CD4-positive, alpha-beta T cell treated with Interleukin-12 subunit alpha and Interleukin-12 subunit beta, for 1 hour (primary cell): ENCODE measurements around the gene PAX8.

ENCODE experiments used
- DNase-seq: peaks from one replicate; pipeline ENCODE4 v3.0.0-alpha.2; 2020

The PAX8 gene

DNA sequence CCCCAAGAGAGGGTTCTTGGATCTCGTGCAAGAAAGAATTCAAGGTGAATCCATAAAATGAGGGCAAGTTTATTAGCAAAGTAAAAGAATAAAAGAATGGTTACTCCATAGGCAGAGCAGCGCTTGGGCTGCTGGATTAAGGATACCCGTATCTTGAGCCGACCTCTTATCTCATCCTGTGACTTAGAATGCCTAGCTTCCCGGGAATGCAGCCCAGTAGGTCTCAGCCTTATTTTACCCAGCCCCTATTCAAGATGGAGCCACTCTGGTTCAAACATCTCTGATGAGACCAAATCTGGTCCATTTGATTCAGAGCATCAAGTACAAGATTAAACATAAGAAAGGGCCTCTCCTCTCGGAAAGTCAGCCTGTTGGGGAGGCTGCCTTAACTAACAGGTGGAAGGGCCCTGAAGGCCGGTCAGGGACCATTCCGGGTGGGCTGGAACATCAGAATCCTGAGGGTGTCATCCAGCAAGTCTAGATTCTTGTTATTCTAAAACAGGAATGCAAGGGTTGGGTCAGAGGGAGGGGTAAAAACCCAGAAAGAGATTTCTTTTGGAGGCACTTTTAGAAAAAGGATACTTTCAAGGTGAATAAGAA lies 99.2 kb downstream of the PAX8 start:
- DNase-seq: no peak

DNA sequence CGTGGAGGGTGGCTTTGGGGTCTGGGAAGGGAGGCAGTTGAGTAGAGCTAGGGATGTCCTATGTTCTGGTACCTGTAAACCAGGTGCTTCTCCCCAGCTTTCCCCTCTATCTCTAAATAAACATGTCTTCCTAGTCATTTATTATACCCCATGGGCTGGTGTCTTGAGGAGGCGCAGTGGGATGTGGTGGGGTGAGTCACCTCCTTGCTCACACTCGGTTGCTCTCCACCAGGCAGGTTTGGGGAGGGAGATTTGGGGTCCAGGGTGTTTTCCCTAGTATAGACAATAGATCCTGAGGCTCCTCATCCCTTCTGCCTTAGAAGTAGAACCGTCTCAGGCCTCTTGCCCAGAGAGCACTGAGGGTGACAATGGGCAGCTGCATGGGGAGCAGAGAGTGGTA lies 99.8 kb downstream of the PAX8 start:
- DNase-seq: no peak

DNA sequence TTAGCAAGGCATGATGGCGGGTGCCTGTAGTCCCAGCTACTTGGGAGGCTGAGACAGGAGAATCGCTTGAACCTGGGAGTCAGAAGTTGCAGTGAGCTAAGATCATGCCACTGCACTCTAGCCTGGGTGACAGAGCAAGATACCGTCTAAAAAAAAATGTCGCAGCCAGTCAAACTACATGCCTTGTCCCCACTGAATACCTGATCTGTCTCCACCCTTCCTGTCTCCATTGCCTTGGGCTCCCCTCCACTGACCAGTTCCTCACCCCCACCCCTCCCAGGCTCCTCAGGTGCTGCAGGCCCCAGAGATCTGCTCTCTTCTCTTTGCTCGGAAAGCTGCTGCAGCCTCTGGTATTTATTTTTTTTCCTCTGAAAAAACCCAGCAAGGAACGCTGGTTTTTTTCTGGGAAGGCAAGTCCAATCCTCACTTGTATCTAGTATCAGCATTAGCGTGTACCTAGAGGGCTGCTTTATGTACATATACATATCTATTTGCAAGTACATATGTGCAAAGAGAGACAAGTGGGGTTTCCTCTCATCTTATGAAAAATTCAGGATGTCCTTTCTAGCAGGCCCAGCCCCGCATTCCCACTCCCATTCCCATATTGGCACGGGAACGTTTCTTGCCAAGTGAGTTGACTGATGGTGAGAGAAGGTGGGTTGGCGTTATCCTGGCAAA lies 100.5 kb downstream of the PAX8 start:
- DNase-seq: no peak

DNA sequence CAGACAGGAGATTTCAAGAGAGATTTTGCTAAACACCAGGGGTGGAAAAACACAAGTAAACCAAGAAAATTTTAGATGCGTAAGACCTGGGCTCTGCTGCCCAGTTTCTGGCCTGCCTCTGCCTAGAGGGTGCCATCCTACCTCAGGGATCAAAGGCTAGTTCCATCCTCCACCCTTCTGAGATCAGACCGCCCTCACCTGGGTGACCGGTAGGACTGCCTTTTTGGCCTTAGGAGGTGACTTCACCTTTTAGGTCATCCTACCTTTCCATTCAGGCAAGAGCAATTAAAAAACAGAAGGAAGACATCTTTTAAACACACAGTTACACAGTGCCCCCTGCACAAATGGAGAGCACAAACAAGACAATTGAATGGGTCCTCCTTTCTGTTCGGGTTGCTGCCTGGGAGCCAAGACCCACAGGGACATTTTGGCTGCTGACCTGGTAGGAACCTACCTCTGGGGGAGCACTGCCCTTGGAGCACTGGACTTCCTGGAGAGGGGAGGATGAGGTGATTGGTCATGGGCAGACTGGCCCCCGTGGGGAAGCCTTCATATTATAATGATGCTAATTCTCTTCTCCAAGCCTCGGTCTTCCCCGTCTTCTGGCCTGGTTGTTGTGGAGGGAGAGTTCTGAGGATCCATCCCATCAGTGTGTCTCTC lies 101.9 kb downstream of the PAX8 start:
- DNase-seq: no peak

DNA sequence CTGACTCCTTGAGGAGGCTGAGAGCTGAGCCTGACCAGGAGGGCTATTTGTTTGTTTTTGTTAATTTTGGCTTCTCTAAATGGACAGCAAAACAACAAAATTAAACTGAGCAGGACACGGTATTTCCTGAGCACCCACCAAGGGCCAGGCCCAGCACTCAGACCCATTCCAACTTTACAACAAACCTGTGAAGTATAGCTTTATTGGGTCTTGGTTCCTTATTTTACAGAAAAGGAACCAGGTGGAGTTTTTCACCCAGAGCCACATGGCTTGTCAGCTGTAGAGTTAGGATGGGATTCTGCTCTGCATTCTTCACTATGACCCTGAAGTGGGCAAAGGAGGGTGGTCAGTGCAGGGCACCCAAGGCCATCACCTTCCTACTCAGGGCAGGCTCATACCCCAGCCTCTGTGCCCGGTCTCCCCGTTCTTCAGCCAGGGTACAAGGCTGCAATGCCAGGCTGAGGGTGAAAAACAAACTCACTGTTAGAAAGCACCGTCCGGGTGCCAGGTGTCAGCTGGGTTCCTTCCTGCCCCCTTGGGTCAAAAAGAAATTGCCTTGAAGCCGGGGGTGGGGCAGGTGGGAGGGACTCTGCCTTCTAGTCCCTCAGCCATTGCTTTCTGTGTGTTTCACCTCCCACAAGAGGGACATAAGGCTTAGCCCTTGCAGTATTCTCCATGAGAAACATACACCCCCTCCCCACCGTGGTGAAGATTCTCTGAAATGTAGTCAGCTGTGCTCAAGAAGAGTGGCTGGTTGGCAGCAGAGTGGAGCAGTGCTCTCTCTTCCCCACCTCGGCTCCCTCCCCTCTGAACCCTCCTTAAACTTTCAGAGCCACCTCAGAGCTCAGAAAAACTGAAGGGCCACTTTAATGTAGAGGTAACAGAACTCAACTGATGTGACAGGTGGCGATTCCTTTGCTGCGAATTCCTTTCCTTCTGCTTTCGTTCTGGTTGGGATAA lies 102.7 kb downstream of the PAX8 start:
- DNase-seq: peak; percentile 42

DNA sequence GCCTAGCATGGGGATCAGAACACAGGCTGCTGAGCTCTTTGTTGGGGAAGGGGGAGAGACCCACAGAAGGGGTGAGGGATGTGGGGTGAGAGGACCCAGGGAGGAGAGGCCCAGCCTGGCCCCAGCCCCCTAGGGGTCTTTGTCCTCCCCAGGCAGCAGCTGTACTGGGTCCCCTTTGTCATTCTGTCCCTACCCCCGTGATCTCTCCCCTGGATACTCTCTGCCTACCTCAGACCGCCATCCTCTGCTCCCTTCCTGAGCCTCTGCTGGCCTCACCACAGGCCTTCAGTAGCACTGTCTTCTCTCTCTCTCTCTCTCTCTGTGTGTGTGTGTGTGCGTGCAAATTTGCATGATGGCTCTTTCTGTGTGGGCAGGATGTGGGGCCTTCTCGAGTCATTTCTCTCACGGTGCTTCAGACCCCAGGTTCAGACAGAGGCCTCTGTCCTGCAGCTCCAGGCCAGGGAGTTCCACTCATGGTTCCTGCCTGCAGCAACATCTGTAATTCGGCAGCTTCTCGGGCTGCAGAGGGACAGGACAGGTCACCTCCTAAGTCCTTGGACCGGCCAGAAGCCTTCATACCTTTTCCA lies 103.6 kb downstream of the PAX8 start:
- DNase-seq: peak; percentile 78

DNA sequence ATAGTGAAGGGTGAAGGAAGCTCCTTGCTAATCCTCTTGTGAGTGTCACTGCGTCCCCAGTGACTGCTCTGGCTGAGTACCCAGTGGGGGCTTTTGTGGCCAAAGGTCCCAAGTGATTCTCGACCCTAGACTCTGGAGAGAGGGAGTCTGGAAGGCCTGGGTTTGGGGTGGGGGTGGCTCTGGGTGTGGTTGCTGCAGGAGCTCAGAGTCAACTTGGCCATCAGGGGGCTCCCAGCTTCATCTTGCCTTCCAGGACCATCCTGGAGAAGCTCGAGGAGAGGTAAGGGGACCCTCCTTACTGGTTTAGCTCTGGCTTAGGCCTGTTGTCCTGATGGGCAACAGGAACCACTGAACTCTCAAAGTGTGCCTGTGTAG lies 104.4 kb downstream of the PAX8 start:
- DNase-seq: no peak

DNA sequence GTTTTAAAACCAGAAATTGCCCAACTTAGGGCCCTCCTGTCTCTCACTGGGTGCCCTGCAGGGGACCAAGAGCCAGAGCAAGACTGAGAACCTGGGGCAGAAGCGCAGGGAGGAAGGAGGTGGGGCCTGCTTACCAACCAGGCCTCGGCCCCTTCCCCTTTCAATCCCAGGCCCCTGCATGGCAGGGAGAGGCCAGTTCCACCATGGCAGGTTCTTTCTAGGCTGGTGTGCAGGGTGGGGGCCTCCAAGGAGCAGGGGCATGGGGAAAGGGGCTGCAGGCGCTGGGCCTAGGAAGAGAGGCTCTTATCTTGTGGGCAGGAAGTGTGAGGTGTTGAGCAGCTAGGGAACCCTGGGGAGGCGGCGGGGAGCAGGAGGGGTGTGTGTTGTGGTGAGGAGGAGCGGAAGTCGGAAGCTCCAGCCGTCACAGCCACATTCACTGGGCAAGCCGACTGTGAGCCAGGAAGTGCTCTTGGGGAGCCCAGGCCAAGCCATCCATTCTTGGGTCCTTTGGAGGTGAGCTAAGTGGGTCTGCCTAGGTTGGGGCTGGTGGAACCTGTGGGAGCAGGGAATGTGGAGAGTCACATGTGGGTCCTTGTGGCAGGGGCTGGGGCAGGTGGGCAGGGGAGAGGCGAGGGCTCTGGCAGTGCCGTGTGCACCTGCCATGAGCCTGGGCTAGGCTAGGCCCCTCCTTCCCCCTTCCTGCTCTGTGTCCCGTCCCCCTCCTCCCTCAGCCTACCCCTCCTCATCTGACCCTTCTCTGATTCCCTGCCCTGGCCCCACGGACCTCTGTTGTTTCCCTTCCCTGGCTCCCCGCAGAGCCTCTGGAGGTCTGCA lies 105.0 kb downstream of the PAX8 start, which contains the start of gene PSD4:
PSD4 (plus strand) TSS at position 430 of the 834 bp plus-strand sequence. CDS start 8,486 bp downstream, outside the sequence.
- DNase-seq: peak; percentile 85

DNA sequence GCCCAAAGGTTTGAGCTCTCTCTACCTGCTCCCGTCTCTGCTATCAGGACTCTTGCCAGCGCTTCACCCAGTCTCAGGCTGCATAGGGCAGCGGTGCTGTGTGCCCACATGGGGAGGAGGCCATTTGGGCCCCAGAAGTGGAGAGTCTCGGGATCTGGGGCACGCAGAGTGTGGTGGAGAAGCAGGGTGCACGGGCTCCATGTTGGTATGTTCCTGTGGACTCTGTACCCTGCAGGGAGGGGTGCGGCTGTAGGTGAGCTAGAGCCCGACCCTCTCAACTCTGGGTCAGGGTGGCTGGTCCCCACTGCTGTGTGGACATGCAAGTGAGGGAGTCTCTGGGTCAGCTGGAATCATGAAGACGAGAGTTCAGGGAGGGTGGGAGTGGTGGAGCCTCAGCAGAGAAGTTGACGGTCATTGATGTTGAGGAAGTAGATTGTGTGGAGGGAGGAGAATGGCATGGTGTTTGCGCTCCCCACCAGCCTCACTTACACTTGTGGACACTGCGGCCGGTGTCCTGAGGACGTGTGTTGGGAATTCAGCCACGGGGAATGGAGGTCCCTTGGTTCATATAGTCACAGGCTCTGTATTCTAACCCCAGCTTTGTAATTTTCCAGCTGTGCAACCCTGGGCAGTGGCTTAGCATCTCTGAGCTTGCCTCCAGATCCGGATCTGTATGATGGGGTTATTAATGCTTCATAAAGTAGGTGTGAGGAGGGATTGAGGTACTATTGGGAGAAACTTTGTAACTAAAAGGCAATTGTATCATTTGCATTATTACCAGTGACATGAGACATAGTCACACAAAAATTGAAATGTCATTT lies 105.8 kb downstream of the PAX8 start:
- DNase-seq: no peak

DNA sequence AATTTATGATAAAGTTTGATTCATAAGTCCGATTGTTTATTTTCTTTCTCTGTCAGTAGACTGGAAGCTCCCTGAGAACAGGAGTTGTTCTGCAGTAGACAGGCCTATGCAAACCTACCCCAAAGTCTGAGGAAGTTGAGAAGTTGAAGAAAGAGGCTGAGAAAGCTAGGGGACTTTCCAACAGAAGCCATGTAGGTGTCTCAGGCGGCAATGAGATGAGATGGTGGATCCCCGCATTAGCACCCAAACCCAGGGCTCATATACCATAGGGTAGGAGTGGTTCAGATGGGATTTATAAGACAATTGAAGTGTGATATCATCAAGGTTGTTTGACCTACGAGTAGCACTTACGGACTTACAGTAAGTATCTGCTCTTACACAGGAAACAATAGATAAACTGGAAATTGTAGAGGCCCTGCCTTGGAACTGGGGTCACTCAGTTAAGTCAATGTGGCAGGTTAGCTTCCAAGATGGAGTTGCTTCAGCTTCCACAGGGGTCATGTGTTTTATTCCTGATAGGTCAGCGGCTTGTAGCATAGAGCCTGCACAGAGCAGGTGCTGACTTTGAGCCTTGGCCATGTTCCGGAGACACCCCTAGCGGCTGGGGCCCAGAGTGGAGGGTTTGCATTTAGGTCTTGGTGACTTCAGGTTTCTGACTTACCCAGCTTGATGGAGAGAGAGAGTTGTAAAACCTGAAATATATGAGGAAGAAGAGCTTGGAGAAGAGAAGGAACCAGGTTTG lies 107.2 kb downstream of the PAX8 start:
- no peak for DNase-seq

DNA sequence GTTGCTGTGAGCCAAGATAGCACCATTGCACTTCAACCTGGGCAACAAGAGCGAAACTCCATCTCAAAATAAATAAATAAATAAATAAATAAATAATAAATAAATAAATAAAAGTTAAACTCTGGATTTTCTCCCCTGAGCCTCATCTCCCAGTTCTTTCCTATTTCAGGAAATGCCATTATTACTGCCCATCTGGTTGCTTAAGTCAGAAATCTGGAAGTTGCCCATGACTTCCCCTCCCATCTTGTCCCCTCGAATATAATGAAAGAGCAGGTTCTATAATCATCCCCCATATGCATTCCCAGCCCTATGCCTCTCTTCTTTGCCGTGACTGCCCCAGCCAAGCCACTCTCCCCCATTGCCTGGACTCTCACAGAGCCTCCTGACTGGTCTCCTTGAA lies 109.1 kb downstream of the PAX8 start:
- DNase-seq: no peak

DNA sequence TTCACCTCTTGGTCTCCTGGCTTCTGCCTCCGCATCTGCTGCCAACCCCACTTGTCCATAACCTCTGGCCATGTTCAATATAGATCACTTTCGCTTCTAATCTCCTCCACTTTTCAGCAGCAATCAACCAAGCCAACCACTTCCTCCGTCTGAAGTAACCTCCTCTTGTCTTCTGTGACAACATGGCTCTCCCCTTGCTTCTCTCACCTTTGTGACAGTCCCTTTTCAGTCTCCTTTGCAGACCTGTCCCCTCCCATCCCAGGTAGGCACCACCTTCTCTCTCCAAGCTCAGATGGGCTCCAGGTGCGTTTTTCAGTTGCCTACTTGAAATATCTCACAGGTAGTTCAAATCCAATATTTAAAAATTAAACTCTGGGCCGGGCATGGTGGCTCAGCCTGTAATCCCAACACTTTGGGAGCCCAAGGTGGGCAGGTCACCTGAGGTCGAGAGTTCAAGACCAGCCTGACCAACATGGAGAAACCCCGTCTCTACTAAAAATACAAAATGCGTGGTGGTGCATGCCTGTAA lies 109.7 kb downstream of the PAX8 start:
- peak; percentile 63 for DNase-seq

DNA sequence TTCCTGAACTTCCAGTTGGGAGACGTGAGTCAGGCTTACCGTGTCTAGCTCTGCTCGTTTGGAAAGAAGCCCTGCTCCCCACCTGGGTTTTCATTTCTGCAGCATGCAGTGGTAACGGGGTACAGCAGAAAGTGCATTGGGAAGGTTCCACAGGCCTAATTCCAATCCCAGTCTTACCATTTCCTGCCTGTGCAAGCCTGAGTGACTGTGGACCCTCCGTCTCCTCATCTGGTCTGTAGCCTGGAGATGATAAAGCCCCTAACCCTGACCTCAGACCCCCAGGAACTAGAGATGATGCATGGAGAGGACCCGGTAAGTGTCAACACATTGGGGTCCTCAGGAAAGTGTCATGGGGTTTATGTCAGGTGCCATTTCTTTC lies 110.8 kb downstream of the PAX8 start:
- DNase-seq: no peak

DNA sequence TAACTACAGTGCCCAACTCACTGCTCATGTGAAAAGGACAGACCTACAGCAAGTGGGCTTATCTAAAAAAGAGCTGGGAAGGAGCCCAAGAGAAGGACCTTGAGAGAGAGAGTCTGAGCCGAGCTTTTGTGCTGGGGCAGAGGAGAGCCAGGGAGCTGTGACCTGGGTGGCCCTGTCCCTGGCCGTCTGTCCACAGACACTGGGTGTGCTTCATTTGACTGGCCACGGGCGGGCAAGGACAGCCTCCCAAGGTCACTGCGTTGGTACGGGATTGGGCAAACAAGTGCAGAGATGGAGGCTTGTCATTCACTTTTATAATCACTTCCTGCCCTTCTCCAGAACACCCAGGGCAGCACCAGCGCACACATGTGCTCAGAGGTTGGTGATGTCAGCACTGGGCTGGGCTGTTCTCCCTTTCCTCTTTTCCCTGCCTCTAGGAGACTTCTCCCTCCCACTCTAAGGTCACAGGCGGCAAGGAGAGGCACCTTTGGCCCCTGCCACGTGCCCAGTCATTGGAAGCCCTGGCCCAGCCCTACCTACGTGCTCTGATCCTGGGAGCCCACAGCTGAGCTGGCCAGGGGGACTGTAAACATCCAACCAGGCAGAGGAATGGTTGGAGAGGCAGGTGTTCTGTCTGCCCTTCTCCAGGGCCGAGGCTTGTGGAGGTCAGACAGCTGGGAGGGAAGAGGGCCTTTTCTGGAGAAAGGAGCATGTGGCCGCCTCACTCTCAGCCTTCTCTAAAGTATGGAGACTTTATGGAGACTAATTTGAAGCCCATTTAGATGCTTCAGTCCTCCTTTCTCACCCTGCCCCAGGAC lies 111.4 kb downstream of the PAX8 start:
- peak; percentile 49 for DNase-seq

DNA sequence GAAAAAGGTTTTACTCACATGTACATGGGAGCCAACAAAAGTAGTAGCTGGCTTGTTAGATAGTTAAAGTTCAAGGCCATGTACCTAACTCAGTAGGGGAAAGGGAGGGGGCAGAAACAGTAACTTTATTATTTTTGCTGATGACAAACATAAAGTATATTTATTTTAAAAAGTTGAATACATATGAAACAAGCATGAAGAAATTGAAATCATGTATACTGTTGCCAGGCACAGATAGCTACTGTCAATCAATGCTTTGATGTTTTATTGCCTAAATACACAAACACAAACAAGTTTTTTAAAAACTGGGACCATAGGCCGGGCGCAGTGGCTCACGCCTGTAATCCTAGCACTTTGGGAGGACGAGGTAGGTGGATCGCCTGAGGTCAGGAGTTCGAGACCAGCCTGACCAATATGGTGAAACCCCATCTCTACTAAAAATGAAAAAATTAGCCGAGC lies 112.5 kb downstream of the PAX8 start:
- no peak for DNase-seq
